Endothelial cell of hepatic sinusoid (primary cell): ENCODE results near the gene CHPF2.

Source experiments
- in situ Hi-C: cut with HindIII; loops from 2 replicates; pipeline ENCODE4 v1.10.0; 2017; ENCODE audit warnings: low sequenced_read_pairs

CHPF2 gene

GRCh38 chr7:151205730-151206129 is 26.6 kb upstream of the CHPF2 start:
- in situ Hi-C loops, result loop anchor here (5.0 kb wide), 2 partner anchors 38 to 67 kb away; partner anchors contain the start of gene GBX1

GRCh38 chr7:151206914-151207313 is 25.4 kb upstream of the CHPF2 start:
- in situ Hi-C loops, result loop anchor here (5.0 kb wide), 2 partner anchors 40 to 65 kb away; partner anchors contain the start of gene GBX1

- in situ Hi-C loops, result loop anchor here (5.0 kb wide), 2 partner anchors 40 to 65 kb away; partner anchors contain the start of gene GBX1
Observed at GRCh38 chr7:151207315-151207714, 25.0 kb upstream of the CHPF2 start.

- in situ Hi-C loops, result loop anchor here (5.0 kb wide), 2 partner anchors 41 to 64 kb away; partner anchors contain the start of gene GBX1
Observed at GRCh38 chr7:151207804-151208203, 24.5 kb upstream of the CHPF2 start.

- in situ Hi-C loops, result loop anchor here (5.0 kb wide), 2 partner anchors 41 to 64 kb away; partner anchors contain the start of gene GBX1
Observed at GRCh38 chr7:151208253-151208862, 23.9 kb upstream of the CHPF2 start.

GRCh38 chr7:151209588-151209987 is 22.7 kb upstream of the CHPF2 start:
- in situ Hi-C loops, result loop anchor here (5.0 kb wide), 2 partner anchors 42 to 63 kb away; partner anchors contain the start of gene GBX1

GRCh38 chr7:151210087-151210854 is 22.0 kb upstream of the CHPF2 start, which contains the start of gene H2BK1:
Gene H2BK1, minus strand, starts transcription at chr7:151210488. Its CDS starts 170 bp downstream, at chr7:151210318.
- in situ Hi-C loops, result no loop called here

- in situ Hi-C loops, result no loop called here
Observed at GRCh38 chr7:151211155-151211772, 21.0 kb upstream of the CHPF2 start.

GRCh38 chr7:151212626-151213025 is 19.7 kb upstream of the CHPF2 start:
- in situ Hi-C loops, result no loop called here

GRCh38 chr7:151213826-151214225 is 18.5 kb upstream of the CHPF2 start:
- in situ Hi-C loops, result no loop called here

GRCh38 chr7:151215396-151215795 is 16.9 kb upstream of the CHPF2 start:
- in situ Hi-C loops, result no loop called here

GRCh38 chr7:151218170-151218569 is 14.1 kb upstream of the CHPF2 start:
- in situ Hi-C loops, result no loop called here

GRCh38 chr7:151223728-151224127 is 8.6 kb upstream of the CHPF2 start:
- in situ Hi-C loops, result loop anchor here (10.0 kb wide), 1 partner anchor 89 kb away; no protein-coding TSS in a partner anchor

GRCh38 chr7:151225948-151226510 is 6.3 kb upstream of the CHPF2 start:
- in situ Hi-C loops, result loop anchor here (10.0 kb wide), 1 partner anchor 91 kb away; no protein-coding TSS in a partner anchor

GRCh38 chr7:151226560-151226874 is 5.8 kb upstream of the CHPF2 start:
- in situ Hi-C loops, result loop anchor here (10.0 kb wide), 1 partner anchor 92 kb away; no protein-coding TSS in a partner anchor

- in situ Hi-C loops, result loop anchor here (10.0 kb wide), 1 partner anchor 92 kb away; no protein-coding TSS in a partner anchor
Observed at GRCh38 chr7:151226875-151227782, 5.2 kb upstream of the CHPF2 start, which contains the start of gene ABCF2. Gene ABCF2, minus strand, starts transcription at chr7:151227205. Its CDS starts 747 bp downstream, at chr7:151226458.

- in situ Hi-C loops, result loop anchor here (10.0 kb wide), 1 partner anchor 93 kb away; no protein-coding TSS in a partner anchor
Observed at GRCh38 chr7:151228024-151228866, 4.0 kb upstream of the CHPF2 start.

- in situ Hi-C loops, result loop anchor here (10.0 kb wide), 1 partner anchor 94 kb away; no protein-coding TSS in a partner anchor
Observed at GRCh38 chr7:151229249-151229648, 3.0 kb upstream of the CHPF2 start.

- in situ Hi-C loops, result no loop called here
Observed at GRCh38 chr7:151231080-151231479, 1.2 kb upstream of the CHPF2 start.
